ENCODE results near the gene IL24. TPM values are rescaled to one million over a fixed set of nuclear protein-coding genes. Genes with fewer than 3 reads are reported as not detected.

Gene IL24
- total and polyA plus RNA-seq, 10 of the 15 experiments (the other 5 are each of a cell fraction or from before 2014, with no cell fraction given), result 0.05 to 19.8 (median 0.35) TPM; not detected in 1

DNA sequence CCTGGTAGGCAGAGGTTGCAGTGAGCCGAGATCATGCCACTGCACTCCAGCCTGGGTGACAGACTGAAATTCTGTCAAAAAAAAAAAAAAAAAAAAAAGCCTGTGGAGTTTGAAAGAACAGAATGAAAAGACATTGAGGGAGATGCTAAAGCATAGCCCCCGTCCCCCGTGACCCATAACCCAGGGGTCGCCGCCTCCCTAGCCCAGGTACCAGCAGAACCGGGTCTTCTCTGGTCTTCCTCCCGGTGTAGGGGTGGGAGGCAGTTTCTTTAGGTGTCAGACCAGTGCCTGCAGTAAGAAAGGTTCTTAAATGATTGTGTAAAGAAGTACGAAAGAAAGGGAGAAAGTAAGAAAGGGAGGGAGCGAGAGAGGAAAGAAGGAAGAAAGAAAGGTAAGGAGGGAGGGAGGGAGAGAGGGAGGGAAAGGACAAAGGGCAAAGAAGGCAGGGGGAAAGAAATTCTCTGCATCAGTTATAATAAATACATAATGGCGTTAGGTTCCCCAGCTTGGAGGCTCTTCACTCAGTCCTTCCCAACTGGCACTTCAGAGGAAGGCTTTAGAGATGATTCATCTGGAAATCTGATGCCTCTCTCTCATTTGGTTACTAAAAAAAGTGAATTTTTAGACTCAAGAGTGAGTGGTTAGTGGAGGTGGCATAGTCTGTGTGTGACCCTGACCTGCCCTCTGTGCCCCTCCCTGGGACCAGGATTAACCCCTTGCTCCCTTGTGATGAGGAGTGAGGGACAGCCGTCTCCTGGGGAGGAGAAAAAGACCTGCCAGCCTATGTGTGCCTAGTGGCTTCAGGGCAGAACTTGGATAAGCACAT lies 1.1 kb downstream of the IL24 start:
- no TSS peak for BruUV-seq (replicated peaks)
- no peak overlapping the region for H2AFZ ChIP-seq (ENCODE audit: control insufficient read depth, low read depth, low read length)
- H3K4me3 ChIP-seq, result no peak overlapping the region
- H3K27me3 ChIP-seq (replicated peaks in 1 of 2; ENCODE audit: control insufficient read depth in 2 of 2, insufficient read depth in 2 of 2, low read length in 1 of 2), result no peaks in the 10 kb centered on the region
- RAD21 ChIA-PET (ENCODE audit: unreplicated experiment), result interaction anchor here (1.0 kb wide), 1 partner anchor 89 kb away, joined by 3 read pairs; no protein-coding TSS in a partner anchor
- in situ Hi-C loops (cut with MboI), result no loop called here
- intact Hi-C loops (cut with micrococcal nuclease; ENCODE audit: unreplicated experiment), result no loop called here
- no peaks in the 10 kb centered on the region for H4K20me1 ChIP-seq (ENCODE audit: control insufficient read depth, insufficient read depth)
- WGBS (ENCODE audit: insufficient coverage, insufficient replicate concordance, low lambda C conversion rate, missing lambda C conversion rate), result 83% methylated on average over 11 of the region's 11 CpGs
- SMC1A ChIA-PET (ENCODE audit: uncharacterized antibody, unreplicated experiment), result interaction anchor here (1.0 kb wide), 1 partner anchor 81 kb away, joined by 3 read pairs; no protein-coding TSS in a partner anchor
- POLR2A ChIA-PET, result no interaction called here
- H3K27ac ChIP-seq (ENCODE audit: control insufficient read depth, insufficient read depth), result no peak overlapping the region
- H3K79me2 ChIP-seq (ENCODE audit: control insufficient read depth, insufficient read depth, low read length), result no peaks in the 10 kb centered on the region
- H3K4me1 ChIP-seq (ENCODE audit: control insufficient read depth, insufficient read depth, low read length), result no peaks in the 10 kb centered on the region
- H3K9me3 ChIP-seq (replicated peaks; ENCODE audit: control insufficient read depth, insufficient read depth, low read length), result no peaks in the 10 kb centered on the region
- CTCF ChIA-PET, result no interaction called here
- no peak for FAIRE-seq
- no peak for DNase-seq (ENCODE audit: low read depth, low spot score)
- no peak for ATAC-seq
- no peak overlapping the region for H3K4me2 ChIP-seq (ENCODE audit: control insufficient read depth, insufficient read depth)
- no peaks in the 10 kb centered on the region; a peak in 1 of 4 replicates for H3K36me3 ChIP-seq (ENCODE audit: control insufficient read depth in 2 of 2, insufficient read depth in 2 of 2, low read length in 1 of 2)
- no peak for TF ChIP-seq BACH1 (IDR thresholded peaks at IDR 0.05; ENCODE audit: borderline replicate concordance)
- no peak for TF ChIP-seq EZH2 (IDR thresholded peaks at IDR 0.05; ENCODE audit: borderline replicate concordance, control insufficient read depth, low read depth, low read length)
- TF ChIP-seq, protein P1, sequence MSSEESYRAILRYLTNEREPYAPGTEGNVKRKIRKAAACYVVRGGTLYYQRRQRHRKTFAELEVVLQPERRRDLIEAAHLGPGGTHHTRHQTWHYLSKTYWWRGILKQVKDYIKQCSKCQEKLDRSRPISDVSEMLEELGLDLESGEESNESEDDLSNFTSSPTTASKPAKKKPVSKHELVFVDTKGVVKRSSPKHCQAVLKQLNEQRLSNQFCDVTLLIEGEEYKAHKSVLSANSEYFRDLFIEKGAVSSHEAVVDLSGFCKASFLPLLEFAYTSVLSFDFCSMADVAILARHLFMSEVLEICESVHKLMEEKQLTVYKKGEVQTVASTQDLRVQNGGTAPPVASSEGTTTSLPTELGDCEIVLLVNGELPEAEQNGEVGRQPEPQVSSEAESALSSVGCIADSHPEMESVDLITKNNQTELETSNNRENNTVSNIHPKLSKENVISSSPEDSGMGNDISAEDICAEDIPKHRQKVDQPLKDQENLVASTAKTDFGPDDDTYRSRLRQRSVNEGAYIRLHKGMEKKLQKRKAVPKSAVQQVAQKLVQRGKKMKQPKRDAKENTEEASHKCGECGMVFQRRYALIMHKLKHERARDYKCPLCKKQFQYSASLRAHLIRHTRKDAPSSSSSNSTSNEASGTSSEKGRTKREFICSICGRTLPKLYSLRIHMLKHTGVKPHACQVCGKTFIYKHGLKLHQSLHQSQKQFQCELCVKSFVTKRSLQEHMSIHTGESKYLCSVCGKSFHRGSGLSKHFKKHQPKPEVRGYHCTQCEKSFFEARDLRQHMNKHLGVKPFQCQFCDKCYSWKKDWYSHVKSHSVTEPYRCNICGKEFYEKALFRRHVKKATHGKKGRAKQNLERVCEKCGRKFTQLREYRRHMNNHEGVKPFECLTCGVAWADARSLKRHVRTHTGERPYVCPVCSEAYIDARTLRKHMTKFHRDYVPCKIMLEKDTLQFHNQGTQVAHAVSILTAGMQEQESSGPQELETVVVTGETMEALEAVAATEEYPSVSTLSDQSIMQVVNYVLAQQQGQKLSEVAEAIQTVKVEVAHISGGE (CRISPR knock-in tag; IDR thresholded peaks at IDR 0.05), result no peak
- TF ChIP-seq ZNF274 (IDR thresholded peaks at IDR 0.05; ENCODE audit: insufficient read depth, insufficient read length), result no peak
- no peak for TF ChIP-seq ZNF217 (IDR thresholded peaks at IDR 0.05)
- no peak for TF ChIP-seq ZNF384 (IDR thresholded peaks at IDR 0.05; ENCODE audit: borderline replicate concordance, low read depth, low read length)
- TF ChIP-seq, protein P2, sequence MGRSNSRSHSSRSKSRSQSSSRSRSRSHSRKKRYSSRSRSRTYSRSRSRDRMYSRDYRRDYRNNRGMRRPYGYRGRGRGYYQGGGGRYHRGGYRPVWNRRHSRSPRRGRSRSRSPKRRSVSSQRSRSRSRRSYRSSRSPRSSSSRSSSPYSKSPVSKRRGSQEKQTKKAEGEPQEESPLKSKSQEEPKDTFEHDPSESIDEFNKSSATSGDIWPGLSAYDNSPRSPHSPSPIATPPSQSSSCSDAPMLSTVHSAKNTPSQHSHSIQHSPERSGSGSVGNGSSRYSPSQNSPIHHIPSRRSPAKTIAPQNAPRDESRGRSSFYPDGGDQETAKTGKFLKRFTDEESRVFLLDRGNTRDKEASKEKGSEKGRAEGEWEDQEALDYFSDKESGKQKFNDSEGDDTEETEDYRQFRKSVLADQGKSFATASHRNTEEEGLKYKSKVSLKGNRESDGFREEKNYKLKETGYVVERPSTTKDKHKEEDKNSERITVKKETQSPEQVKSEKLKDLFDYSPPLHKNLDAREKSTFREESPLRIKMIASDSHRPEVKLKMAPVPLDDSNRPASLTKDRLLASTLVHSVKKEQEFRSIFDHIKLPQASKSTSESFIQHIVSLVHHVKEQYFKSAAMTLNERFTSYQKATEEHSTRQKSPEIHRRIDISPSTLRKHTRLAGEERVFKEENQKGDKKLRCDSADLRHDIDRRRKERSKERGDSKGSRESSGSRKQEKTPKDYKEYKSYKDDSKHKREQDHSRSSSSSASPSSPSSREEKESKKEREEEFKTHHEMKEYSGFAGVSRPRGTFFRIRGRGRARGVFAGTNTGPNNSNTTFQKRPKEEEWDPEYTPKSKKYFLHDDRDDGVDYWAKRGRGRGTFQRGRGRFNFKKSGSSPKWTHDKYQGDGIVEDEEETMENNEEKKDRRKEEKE (IDR thresholded peaks at IDR 0.05), result no peak
- no peak for TF ChIP-seq MEF2B (IDR thresholded peaks at IDR 0.05; ENCODE audit: partially characterized antibody, poor library complexity, severe bottlenecking)
- no peak for TF ChIP-seq NFXL1 (IDR thresholded peaks at IDR 0.05; ENCODE audit: borderline replicate concordance)
- no peak for TF ChIP-seq TBL1XR1 (IDR thresholded peaks at IDR 0.05; ENCODE audit: low read depth, low read length)
- no peak for TF ChIP-seq RB1 (IDR thresholded peaks at IDR 0.05; ENCODE audit: borderline replicate concordance)
- TF ChIP-seq CBX3 (IDR thresholded peaks at IDR 0.05; ENCODE audit: borderline replicate concordance, low read depth), result no peak
- TF ChIP-seq, protein P3, sequence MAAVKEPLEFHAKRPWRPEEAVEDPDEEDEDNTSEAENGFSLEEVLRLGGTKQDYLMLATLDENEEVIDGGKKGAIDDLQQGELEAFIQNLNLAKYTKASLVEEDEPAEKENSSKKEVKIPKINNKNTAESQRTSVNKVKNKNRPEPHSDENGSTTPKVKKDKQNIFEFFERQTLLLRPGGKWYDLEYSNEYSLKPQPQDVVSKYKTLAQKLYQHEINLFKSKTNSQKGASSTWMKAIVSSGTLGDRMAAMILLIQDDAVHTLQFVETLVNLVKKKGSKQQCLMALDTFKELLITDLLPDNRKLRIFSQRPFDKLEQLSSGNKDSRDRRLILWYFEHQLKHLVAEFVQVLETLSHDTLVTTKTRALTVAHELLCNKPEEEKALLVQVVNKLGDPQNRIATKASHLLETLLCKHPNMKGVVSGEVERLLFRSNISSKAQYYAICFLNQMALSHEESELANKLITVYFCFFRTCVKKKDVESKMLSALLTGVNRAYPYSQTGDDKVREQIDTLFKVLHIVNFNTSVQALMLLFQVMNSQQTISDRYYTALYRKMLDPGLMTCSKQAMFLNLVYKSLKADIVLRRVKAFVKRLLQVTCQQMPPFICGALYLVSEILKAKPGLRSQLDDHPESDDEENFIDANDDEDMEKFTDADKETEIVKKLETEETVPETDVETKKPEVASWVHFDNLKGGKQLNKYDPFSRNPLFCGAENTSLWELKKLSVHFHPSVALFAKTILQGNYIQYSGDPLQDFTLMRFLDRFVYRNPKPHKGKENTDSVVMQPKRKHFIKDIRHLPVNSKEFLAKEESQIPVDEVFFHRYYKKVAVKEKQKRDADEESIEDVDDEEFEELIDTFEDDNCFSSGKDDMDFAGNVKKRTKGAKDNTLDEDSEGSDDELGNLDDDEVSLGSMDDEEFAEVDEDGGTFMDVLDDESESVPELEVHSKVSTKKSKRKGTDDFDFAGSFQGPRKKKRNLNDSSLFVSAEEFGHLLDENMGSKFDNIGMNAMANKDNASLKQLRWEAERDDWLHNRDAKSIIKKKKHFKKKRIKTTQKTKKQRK (IDR thresholded peaks at IDR 0.05; ENCODE audit: low read depth, low read length), result no peak
- H3K9ac ChIP-seq (ENCODE audit: control insufficient read depth, insufficient read depth, low read length), result no peak overlapping the region
